UCSD-AML1 (cell line): Measurements from ENCODE around the gene POLR3A.

Experiments used
- DNase-seq: peaks from one replicate; lab custom pipeline; 2025; ENCODE audit not compliant: unreplicated experiment; lab: John Stamatoyannopoulos, UW

The POLR3A gene

GRCh38 chr10:78047314-78047891 is 18.1 kb upstream of the POLR3A start:
- peak; percentile 77 for DNase-seq

- no peak for DNase-seq
Observed at GRCh38 chr10:78046711-78047269, 17.5 kb upstream of the POLR3A start.

- no peak for DNase-seq
Observed at GRCh38 chr10:78045856-78046255, 16.5 kb upstream of the POLR3A start.

- DNase-seq = no peak
Observed at GRCh38 chr10:78045237-78045636, 15.9 kb upstream of the POLR3A start.

- DNase-seq = no peak
Observed at GRCh38 chr10:78044699-78045098, 15.4 kb upstream of the POLR3A start.

- no peak for DNase-seq
Observed at GRCh38 chr10:78044179-78044578, 14.9 kb upstream of the POLR3A start.

- DNase-seq = no peak
Observed at GRCh38 chr10:78042752-78043104, 13.4 kb upstream of the POLR3A start.

GRCh38 chr10:78042058-78042751 is 12.9 kb upstream of the POLR3A start:
- no peak for DNase-seq

GRCh38 chr10:78041170-78042057 is 12.1 kb upstream of the POLR3A start:
- DNase-seq = no peak

- DNase-seq = no peak
Observed at GRCh38 chr10:78039743-78040142, 10.4 kb upstream of the POLR3A start.

GRCh38 chr10:78038791-78039547 is 9.7 kb upstream of the POLR3A start:
- DNase-seq = no peak

GRCh38 chr10:78038105-78038504 is 8.8 kb upstream of the POLR3A start:
- no peak for DNase-seq

- no peak for DNase-seq
Observed at GRCh38 chr10:78035933-78036583, 6.7 kb upstream of the POLR3A start.

GRCh38 chr10:78035437-78035836 is 6.1 kb upstream of the POLR3A start:
- no peak for DNase-seq

GRCh38 chr10:78035025-78035424 is 5.7 kb upstream of the POLR3A start:
- DNase-seq = no peak

- DNase-seq = peak; percentile 97
Observed at GRCh38 chr10:78033637-78034470, 4.5 kb upstream of the POLR3A start, which contains the start of gene RPS24. Gene RPS24 (plus strand): TSS chr10:78033863. CDS start chr10:78033902, 39 bp downstream.

GRCh38 chr10:78033387-78033636 is 4.0 kb upstream of the POLR3A start:
- no peak for DNase-seq

GRCh38 chr10:78028438-78029268 is 662 bp downstream of the POLR3A start:
- no peak for DNase-seq
